Left lung (tissue), 10 donors: Measurements from ENCODE around the gene CPZ. TPM values are rescaled to one million over a fixed set of nuclear protein-coding genes. Genes with fewer than 3 reads are reported as not detected.

ENCODE experiments used
- ATAC-seq: fragments of 200-7000 bp; cut with Tn5 transposase; one replicate; pipeline ENCODE4 v1.9.1; 2020; ENCODE audit warnings: moderate library complexity
- DNase-seq, 4 donors: peaks; one replicate each; pipeline ENCODE4 v3.0.0-alpha.2; 2013 to 2020
- H3K27ac ChIP-seq, 2 donors: fragments of 200-600 bp; sonication (generic) in 1 of 2; one replicate each; pipeline versions ENCODE4 v1.5.0 to v1.8.0; 2020 to 2021
- H3K27me3 ChIP-seq, 2 donors: fragments of 200-600 bp; sonication (generic) in 1 of 2; one replicate each; pipeline versions ENCODE4 v1.5.0 to v1.8.0; 2020 to 2021
- H3K36me3 ChIP-seq, 2 donors: fragments of 200-600 bp; sonication (generic) in 1 of 2; one replicate each; pipeline versions ENCODE4 v1.5.0 to v1.8.0; 2020 to 2021
- H3K4me1 ChIP-seq, 2 donors: fragments of 200-600 bp; one replicate each; pipeline ENCODE4 v1.8.0; 2021
- H3K4me3 ChIP-seq, 2 donors: fragments of 200-600 bp; sonication (generic) in 1 of 2; one replicate each; pipeline versions ENCODE4 v1.5.0 to v1.8.0; 2020 to 2021; ENCODE audit warnings: mild to moderate bottlenecking in 1 of 2
- H3K9me3 ChIP-seq, 2 donors: fragments of 200-600 bp; sonication (generic) in 1 of 2; one replicate each; pipeline versions ENCODE4 v1.5.0 to v1.8.0; 2020 to 2021
- intact Hi-C, 2 donors: fragments of 100-400 bp; cut with DNase I; formaldehyde crosslinking; loops; one replicate each; pipeline versions ENCODE4 v1.11.2 to v1.14.2; 2022
- polyA plus RNA-seq, 6 donors: library from polyadenylated mRNA; unstranded; fragments of 120-200 nt; gene quantifications; one replicate each; pipeline ENCODE4 v1.2.1, GENCODE V29; 2013; ENCODE audit not compliant: insufficient read length in 6 of 6
- total RNA-seq, 2 donors: library from RNA; stranded (reverse); fragmentation: NEBNext Ultra II Directional; extraction: Animal tissue kit (Norgen Biotek cat#: 25700); gene quantifications; one replicate each; pipeline ENCODE4 v1.2.1, GENCODE V29; 2021
- TF ChIP-seq, protein P1 (sequence below), 2 donors: fragments of 200-600 bp; sonication (generic) in 1 of 2; IDR thresholded peaks; one replicate each; pipeline versions ENCODE4 v1.5.0 to v1.8.0; 2021; ENCODE audit warnings: antibody characterized with exemption in 2 of 2
- donor health status: DM: no; HTN: yes; CAD: no.
- donor health status: DM: no; HTN: no; CAD: no.

Gene CPZ
- total and polyA plus RNA-seq, 8 donors: 1.3 to 18.4 (median 3.2) TPM

DNA sequence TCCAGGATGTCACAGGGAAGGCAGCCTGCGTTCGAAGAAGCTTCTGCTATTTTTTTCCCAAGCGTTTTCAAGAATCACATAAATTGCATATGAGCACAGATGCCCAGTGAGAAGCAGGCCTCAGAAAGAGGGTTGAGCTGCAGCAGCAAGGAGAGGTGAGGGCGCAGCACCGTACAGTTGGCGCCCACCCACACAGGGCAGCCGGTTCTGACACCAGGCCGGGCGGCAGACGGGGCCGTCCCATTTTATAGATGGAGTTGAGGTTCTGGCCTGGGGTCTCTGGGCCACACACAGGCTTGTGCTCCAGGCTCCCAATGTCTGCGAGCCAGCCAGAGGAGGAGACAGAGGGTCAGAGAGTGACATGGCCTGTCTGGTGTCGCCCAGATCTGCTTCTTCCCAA, 22.8 kb downstream of the CPZ start:
- TF ChIP-seq, protein P1, sequence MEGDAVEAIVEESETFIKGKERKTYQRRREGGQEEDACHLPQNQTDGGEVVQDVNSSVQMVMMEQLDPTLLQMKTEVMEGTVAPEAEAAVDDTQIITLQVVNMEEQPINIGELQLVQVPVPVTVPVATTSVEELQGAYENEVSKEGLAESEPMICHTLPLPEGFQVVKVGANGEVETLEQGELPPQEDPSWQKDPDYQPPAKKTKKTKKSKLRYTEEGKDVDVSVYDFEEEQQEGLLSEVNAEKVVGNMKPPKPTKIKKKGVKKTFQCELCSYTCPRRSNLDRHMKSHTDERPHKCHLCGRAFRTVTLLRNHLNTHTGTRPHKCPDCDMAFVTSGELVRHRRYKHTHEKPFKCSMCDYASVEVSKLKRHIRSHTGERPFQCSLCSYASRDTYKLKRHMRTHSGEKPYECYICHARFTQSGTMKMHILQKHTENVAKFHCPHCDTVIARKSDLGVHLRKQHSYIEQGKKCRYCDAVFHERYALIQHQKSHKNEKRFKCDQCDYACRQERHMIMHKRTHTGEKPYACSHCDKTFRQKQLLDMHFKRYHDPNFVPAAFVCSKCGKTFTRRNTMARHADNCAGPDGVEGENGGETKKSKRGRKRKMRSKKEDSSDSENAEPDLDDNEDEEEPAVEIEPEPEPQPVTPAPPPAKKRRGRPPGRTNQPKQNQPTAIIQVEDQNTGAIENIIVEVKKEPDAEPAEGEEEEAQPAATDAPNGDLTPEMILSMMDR (IDR thresholded peaks at IDR 0.05): no peak
- intact Hi-C loops: no loop called here
- Histone ChIP-seq H3K9me3 (no peaks in the 10 kb centered on the region), H3K27ac (no peak overlapping the region), H3K36me3 (no peaks in the 10 kb centered on the region), H3K4me1 (no peaks in the 10 kb centered on the region), H3K27me3 (peaks cover 0 to 7% of the 10 kb centered on the region in 2 donors), H3K4me3 (no peak overlapping the region)
- no peak for ATAC-seq
- peak in 1 of 4 donors; percentile 47 for DNase-seq

GRCh38 chr4:8615921-8616787, 23.6 kb downstream of the CPZ start:
- intact Hi-C loops: no loop called here
- ATAC-seq (no peak), DNase-seq (peak in 1 of 4 donors; percentile 68)
- H3K27ac ChIP-seq: no peak overlapping the region
- TF ChIP-seq, protein P1 (IDR thresholded peaks at IDR 0.05): no peak
- H3K4me1 ChIP-seq: no peaks in the 10 kb centered on the region
- H3K27me3 ChIP-seq: peaks cover 0 to 7% of the 10 kb centered on the region in 2 donors
- no peaks in the 10 kb centered on the region for H3K36me3 ChIP-seq
- H3K9me3 ChIP-seq: no peaks in the 10 kb centered on the region
- H3K4me3 ChIP-seq: no peak overlapping the region

DNA sequence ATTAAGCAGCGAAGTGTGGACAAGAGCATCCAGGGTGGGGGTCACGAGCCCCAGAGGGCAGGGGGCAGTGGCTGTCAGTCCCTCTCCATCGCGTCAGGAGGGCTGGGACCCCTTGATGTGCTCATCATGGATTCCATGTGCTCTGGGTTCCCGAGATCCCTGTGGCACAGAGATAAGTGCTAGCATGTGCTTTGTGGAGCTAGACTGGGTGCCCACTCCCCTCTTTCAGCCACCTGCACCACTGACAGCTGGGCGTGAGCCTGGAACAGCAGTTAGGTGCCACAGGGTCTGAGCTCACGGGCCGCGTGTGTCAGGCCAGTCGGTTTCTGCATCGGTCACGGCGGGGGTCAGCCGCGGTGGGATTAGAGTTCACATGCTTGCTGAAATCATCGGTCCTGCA, 24.3 kb downstream of the CPZ start:
- peak in 1 of 4 donors; percentile 61 for DNase-seq
- H3K4me3 ChIP-seq: no peak overlapping the region
- intact Hi-C loops: no loop called here
- no peaks in the 10 kb centered on the region for H3K4me1 ChIP-seq
- TF ChIP-seq, protein P1 (IDR thresholded peaks at IDR 0.05): no peak
- no peak for ATAC-seq
- H3K27me3 ChIP-seq: peaks cover 0 to 7% of the 10 kb centered on the region in 2 donors
- no peaks in the 10 kb centered on the region for H3K36me3 ChIP-seq
- H3K9me3 ChIP-seq: no peaks in the 10 kb centered on the region
- no peak overlapping the region for H3K27ac ChIP-seq

DNA sequence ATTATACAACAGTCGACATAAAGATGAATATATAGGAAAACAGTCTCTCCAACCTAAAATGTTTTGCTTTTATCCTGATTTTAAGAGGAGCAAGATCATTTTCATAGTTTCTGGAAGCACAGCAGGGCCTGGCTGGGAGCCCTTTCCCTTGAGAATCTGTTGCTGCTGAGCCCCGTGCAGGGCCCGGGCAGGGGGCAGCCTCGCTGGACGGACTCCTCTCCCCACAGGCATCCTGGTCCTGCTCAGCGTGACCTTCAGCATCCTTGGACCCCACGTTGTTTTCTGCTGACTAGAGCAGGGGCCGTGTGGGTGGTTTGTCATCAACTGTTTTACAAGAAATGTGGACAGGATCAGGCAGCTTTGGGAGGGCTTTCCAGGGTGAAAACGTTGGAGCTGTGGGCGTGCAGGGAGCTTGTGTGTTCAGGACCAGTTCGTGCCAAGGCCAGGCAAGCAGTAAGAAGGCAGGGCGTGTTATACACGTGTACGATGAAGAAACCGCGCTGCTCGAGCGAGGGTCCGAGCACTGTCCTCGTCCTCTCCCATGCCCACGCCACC, 25.0 kb downstream of the CPZ start:
- peak in 1 of 4 donors; percentile 48 for DNase-seq
- H3K9me3 ChIP-seq: no peaks in the 10 kb centered on the region
- no peak for ATAC-seq

DNA sequence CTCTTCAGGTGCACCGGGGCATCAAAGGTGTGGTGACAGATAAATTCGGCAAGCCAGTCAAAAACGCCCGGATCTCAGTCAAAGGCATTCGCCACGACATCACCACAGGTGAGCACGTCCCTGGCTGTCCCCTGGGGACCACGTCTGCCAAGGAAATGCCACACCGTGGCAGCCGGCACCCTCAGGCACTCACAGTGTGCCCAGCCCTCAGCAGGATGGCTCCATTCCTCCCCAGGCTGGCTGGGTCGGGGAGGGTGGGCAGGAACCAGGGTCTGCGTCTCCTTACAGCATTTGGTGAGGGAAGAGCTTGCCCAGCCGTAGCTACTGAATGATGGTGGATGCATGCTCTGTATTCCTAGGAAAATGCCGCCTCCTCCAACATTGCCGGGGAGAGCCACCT, 25.9 kb downstream of the CPZ start:
- peaks cover 0 to 7% of the 10 kb centered on the region in 2 donors for H3K27me3 ChIP-seq
- no peaks in the 10 kb centered on the region for H3K36me3 ChIP-seq
- ATAC-seq (no peak), DNase-seq (peak in 1 of 4 donors; percentile 56)
- H3K4me1 ChIP-seq: no peaks in the 10 kb centered on the region
- no peak overlapping the region for H3K27ac ChIP-seq
- H3K4me3 ChIP-seq: no peak overlapping the region
- TF ChIP-seq, protein P1 (IDR thresholded peaks at IDR 0.05): no peak
- intact Hi-C loops: no loop called here
- no peaks in the 10 kb centered on the region for H3K9me3 ChIP-seq

More for the DNA sequence above, 25.0 kb downstream of the CPZ start:
- Histone ChIP-seq H3K27me3 (peaks cover 0 to 7% of the 10 kb centered on the region in 2 donors), H3K4me1 (no peaks in the 10 kb centered on the region), H3K27ac (no peak overlapping the region), H3K36me3 (no peaks in the 10 kb centered on the region), H3K4me3 (no peak overlapping the region)
- TF ChIP-seq, protein P1 (IDR thresholded peaks at IDR 0.05): no peak
- intact Hi-C loops: no loop called here
